Suprapubic skin (tissue), 4 donors: ENCODE measurements around the gene AKAP13.

Source experiments
- CTCF ChIP-seq, 2 donors: fragments of 200-600 bp in 1 of 2; fragments of 450-650 bp in 1 of 2; sonication (generic) in 1 of 2; IDR thresholded peaks; one replicate each; pipeline ENCODE4 v1.5.1; 2016 to 2019; ENCODE audit warnings: antibody characterized with exemption in 2 of 2, mild to moderate bottlenecking in 1 of 2, moderate library complexity in 1 of 2
- EP300 ChIP-seq: sonication (generic); formaldehyde crosslinking; IDR thresholded peaks from one replicate; pipeline ENCODE4 v1.6.1; 2017; ENCODE audit warnings: antibody characterized with exemption
- POLR2A ChIP-seq, 2 donors: fragments of 450-650 bp; IDR thresholded peaks; one replicate each; pipeline ENCODE4 v1.6.1; 2017; ENCODE audit warnings: antibody characterized with exemption in 2 of 2, mild to moderate bottlenecking in 2 of 2, moderate library complexity in 2 of 2
- POLR2AphosphoS5 ChIP-seq, 3 donors: sonication (generic); formaldehyde crosslinking; IDR thresholded peaks; one replicate each; pipeline ENCODE4 v1.6.1; 2017; ENCODE audit warnings: antibody characterized with exemption in 3 of 3

DNA sequence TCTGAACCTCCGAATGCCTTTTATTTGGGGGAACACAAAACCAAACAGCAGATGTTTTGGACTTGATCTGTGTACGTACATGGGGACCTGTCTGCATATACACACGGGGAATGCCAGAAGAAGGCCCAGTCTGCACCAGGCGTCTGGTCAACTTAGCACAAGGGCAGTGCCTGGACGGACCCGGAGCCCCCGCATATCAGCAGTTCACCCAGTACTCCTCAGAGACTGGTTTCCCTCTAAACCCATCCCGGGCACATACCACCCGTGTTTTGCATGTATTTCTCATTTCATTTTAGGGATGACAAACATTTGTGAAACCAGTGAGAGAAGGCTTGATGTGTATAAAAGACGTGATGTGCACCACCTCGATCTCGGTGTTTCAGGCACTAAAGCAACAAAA is 364.6 kb downstream of the AKAP13 start:
- TF ChIP-seq CTCF (IDR thresholded peaks at IDR 0.05) (no peak), POLR2A (IDR thresholded peaks at IDR 0.05) (no peak), POLR2AphosphoS5 (IDR thresholded peaks at IDR 0.05) (no peak), EP300 (no peak)
